NT2/D1 (cell line): ENCODE data around the gene CRTAC1.

ENCODE experiments used
- SUZ12 ChIP-seq: IDR thresholded peaks from 2 replicates; pipeline ENCODE4 v1.6.1; 2011; ENCODE audit not compliant: insufficient read length, insufficient read depth; ENCODE audit errors: extremely low read depth
- YY1 ChIP-seq: IDR thresholded peaks from 2 replicates; pipeline ENCODE4 v1.6.1; 2011; ENCODE audit not compliant: insufficient read length, insufficient read depth
- ZNF274 ChIP-seq: IDR thresholded peaks from 2 replicates; pipeline ENCODE4 v1.6.1; 2011; ENCODE audit warnings: mild to moderate bottlenecking, low read depth, low read length

DNA sequence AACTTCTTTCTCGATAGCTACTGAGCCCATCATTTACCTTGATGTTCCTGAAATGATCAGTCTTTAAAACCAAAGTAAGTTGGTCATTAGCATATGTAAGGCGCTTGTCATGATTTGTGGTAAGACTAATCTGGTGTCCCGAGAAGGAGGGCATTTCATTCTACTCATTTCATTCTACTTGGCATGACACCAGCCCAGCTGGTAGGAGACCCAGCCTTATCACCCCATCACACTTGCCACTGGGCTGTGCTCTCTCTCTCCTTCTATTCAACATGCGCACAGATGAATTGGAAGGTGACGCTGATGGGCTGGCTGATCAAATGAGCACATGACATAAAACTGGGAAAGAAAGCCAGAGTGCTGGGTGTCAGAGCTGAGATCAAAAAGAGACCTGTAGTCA, 65.7 kb downstream of the CRTAC1 start:
- no peak for TF ChIP-seq YY1
- no peak for TF ChIP-seq SUZ12
- no peak for TF ChIP-seq ZNF274
